ENCODE data around the gene GALNT5.
A peak's percentile ranks its signal among the peaks of the same experiment; 100 is the strongest.

GALNT5 gene

GRCh38 chr2:157319795-157320194, 62.3 kb downstream of the GALNT5 start:
- no peak for TF ChIP-seq POLR2A (IDR thresholded peaks at IDR 0.05; ENCODE audit: low read depth, low read length)
- TF ChIP-seq POLR2AphosphoS5 (IDR thresholded peaks at IDR 0.05; ENCODE audit: low read depth, low read length), result no peak
- TF ChIP-seq TAF1 (IDR thresholded peaks at IDR 0.05; ENCODE audit: borderline replicate concordance, low read depth, low read length), result no peak
- FAIRE-seq, result no peak

DNA sequence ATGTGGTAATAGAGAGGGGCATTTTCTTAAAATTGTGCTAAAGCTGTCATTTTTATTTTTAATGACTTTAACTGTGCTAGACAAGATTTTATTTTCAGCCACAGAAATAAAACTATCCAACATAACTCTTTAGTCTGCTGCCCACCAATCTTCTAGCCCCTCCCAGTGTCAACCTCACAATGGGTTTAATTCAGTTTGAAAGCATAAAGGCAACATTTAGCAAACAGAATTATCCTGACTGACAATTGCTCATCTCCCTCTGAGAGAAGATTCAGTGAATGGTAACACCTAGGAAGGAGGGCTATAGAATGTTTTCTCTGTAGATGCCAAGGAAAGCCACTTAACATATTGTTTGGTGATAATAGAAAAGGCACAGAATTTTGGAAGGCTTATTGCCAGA, 62.9 kb downstream of the GALNT5 start:
- TF ChIP-seq TAF1 (IDR thresholded peaks at IDR 0.05; ENCODE audit: borderline replicate concordance, low read depth, low read length) (no peak), POLR2AphosphoS5 (IDR thresholded peaks at IDR 0.05; ENCODE audit: low read depth, low read length) (no peak)
- DNase-seq (ENCODE audit: insufficient read length), result no peak
- no peak for FAIRE-seq

More at GRCh38 chr2:157319795-157320194, 62.3 kb downstream of the GALNT5 start:
- no peak for DNase-seq (ENCODE audit: insufficient read length)

DNA sequence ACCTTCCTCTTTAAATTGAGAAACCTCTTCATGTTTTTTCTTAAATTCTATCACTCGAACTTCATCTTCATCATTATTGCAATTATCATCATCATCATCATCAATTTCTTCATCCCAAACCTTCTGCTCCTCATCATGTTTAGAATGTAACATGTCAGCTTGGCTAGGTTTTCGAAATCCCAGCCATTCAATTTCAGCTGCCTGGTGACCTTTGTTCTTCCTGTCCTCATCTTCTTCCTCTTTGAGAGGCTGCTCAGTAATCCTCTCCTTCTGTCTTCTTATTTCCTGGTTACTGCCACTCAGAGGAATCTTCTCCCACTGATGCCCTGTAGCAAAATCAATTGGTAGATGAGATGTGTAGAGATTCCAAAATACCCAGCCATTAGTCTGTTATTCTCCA, 64.0 kb downstream of the GALNT5 start:
- DNase-seq (ENCODE audit: insufficient read length), result no peak
- FAIRE-seq, result peak; percentile 9
- TF ChIP-seq POLR2A (IDR thresholded peaks at IDR 0.05; ENCODE audit: low read depth, low read length), result no peak
- no peak for TF ChIP-seq POLR2AphosphoS5 (IDR thresholded peaks at IDR 0.05; ENCODE audit: low read depth, low read length)
- TF ChIP-seq TAF1 (IDR thresholded peaks at IDR 0.05; ENCODE audit: borderline replicate concordance, low read depth, low read length), result no peak

GRCh38 chr2:157322432-157322831, 64.9 kb downstream of the GALNT5 start:
- FAIRE-seq, result no peak
- no peak for TF ChIP-seq POLR2A (IDR thresholded peaks at IDR 0.05; ENCODE audit: low read depth, low read length)
- TF ChIP-seq TAF1 (IDR thresholded peaks at IDR 0.05; ENCODE audit: borderline replicate concordance, low read depth, low read length), result no peak
- TF ChIP-seq POLR2AphosphoS5 (IDR thresholded peaks at IDR 0.05; ENCODE audit: low read depth, low read length), result no peak
- DNase-seq (ENCODE audit: insufficient read length), result no peak

DNA sequence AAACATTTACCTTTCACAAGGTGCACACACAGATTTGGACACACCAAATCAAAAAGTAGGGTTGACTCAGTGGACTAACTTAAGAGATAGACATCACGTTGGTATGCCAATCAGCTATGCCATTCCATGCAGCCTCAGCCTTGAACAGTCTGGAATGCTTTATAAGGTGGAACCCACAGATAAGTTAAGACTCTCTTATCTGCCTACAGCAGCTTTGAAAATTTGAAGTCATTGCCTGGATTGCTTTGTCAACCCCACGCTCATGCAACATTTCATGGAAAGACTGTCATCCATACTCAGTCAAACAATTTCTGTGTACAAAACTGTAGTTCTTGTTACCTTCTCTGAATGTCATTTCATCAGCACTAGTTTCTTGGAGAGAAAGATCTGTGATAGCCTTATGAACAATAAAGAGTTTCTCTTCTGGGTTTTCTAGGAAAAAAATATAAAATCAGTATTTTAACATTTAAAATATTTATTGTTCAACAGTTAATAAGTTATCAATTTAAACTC, 66.9 kb downstream of the GALNT5 start:
- FAIRE-seq (no peak), DNase-seq (ENCODE audit: insufficient read length) (no peak)
- TF ChIP-seq TAF1 (IDR thresholded peaks at IDR 0.05; ENCODE audit: borderline replicate concordance, low read depth, low read length) (no peak), POLR2A (IDR thresholded peaks at IDR 0.05; ENCODE audit: low read depth, low read length) (no peak), POLR2AphosphoS5 (IDR thresholded peaks at IDR 0.05; ENCODE audit: low read depth, low read length) (no peak)

DNA sequence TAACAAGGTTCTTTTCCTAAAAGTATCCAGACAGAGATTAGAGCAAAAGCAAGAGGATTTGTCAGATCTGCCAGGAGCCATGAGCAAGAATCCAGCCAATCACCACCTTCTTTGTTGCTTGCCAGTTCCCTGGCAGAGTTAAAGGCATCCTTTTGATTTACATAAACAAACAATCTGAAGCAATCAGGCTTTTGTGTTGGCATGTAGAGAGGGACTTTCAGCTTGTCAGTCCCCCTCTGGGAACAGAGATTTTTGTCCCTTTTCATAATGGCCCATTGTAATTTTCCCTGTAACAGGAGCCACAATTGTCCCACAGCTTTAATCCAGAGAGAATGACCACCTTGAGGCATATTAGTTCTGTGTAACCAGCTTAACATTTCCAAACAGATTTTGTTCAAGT, 68.3 kb downstream of the GALNT5 start, which contains the start of gene ERMN:
TSS of gene ERMN (minus strand) at position 39 of the 400 bp plus-strand sequence. CDS start 182 bp downstream, outside the sequence.
- DNase-seq (ENCODE audit: insufficient read length), result no peak

DNA sequence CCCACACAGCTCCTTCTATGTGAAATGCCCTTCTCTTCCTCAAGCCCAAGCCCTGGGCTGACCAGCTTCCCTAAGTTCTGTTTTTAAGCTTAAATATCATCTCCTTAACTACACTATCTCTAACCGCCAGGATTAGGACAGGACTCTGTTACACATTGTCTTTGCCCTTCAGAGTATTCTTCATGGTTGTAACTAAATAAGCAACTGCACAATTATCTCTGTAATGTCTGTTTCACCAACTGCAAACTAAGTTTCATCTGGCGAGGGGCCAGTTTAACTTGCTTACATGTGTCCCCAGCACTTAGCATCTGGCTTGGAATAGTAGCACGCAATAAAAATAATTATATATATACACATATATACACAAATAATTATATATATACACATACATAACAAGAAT, 69.2 kb downstream of the GALNT5 start:
- FAIRE-seq (peak; percentile 24), DNase-seq (ENCODE audit: insufficient read length) (no peak)

More for the DNA sequence above, 68.3 kb downstream of the GALNT5 start, which contains the start of gene ERMN:
- TF ChIP-seq POLR2AphosphoS5 (IDR thresholded peaks at IDR 0.05; ENCODE audit: low read depth, low read length), result no peak
- TF ChIP-seq POLR2A (IDR thresholded peaks at IDR 0.05; ENCODE audit: low read depth, low read length), result no peak
- no peak for TF ChIP-seq TAF1 (IDR thresholded peaks at IDR 0.05; ENCODE audit: borderline replicate concordance, low read depth, low read length)
- peak; percentile 9 for FAIRE-seq

GRCh38 chr2:157327200-157327599, 69.7 kb downstream of the GALNT5 start:
- DNase-seq (ENCODE audit: insufficient read length), result no peak
- TF ChIP-seq POLR2AphosphoS5 (IDR thresholded peaks at IDR 0.05; ENCODE audit: low read depth, low read length) (no peak), POLR2A (IDR thresholded peaks at IDR 0.05; ENCODE audit: low read depth, low read length) (no peak), TAF1 (IDR thresholded peaks at IDR 0.05; ENCODE audit: borderline replicate concordance, low read depth, low read length) (no peak)
- no peak for FAIRE-seq

More for the DNA sequence above, 69.2 kb downstream of the GALNT5 start:
- no peak for TF ChIP-seq POLR2AphosphoS5 (IDR thresholded peaks at IDR 0.05; ENCODE audit: low read depth, low read length)
- no peak for TF ChIP-seq TAF1 (IDR thresholded peaks at IDR 0.05; ENCODE audit: borderline replicate concordance, low read depth, low read length)
- TF ChIP-seq POLR2A (IDR thresholded peaks at IDR 0.05; ENCODE audit: low read depth, low read length), result no peak

GRCh38 chr2:157327621-157328500, 70.4 kb downstream of the GALNT5 start:
- DNase-seq (ENCODE audit: insufficient read length), result peak; percentile 48
- peak; percentile 84 for FAIRE-seq
- TF ChIP-seq POLR2AphosphoS5 (IDR thresholded peaks at IDR 0.05; ENCODE audit: low read depth, low read length), result no peak
- TF ChIP-seq TAF1 (IDR thresholded peaks at IDR 0.05; ENCODE audit: borderline replicate concordance, low read depth, low read length), result no peak
- no peak for TF ChIP-seq POLR2A (IDR thresholded peaks at IDR 0.05; ENCODE audit: low read depth, low read length)

DNA sequence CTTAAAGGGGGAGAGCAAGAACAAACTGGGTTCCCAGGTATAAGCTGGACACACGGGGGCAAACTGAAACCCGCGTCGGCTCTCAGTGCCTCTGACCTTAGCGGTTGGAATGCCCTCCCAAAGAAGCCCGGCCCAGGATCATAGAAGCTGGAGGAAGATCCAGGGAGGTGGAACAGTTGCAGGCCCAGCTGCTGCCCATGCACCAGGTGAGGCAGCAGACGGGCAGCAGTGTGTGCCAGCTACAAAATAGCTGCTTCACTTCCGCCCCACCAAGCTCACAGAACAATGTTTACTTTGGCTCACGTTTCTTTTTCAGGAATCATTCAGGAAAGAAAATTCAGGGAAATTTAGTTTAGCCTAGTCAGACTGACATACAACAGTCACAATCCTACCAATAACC, 72.0 kb downstream of the GALNT5 start:
- no peak for DNase-seq (ENCODE audit: insufficient read length)
- TF ChIP-seq POLR2AphosphoS5 (IDR thresholded peaks at IDR 0.05; ENCODE audit: low read depth, low read length) (no peak), POLR2A (IDR thresholded peaks at IDR 0.05; ENCODE audit: low read depth, low read length) (no peak), TAF1 (IDR thresholded peaks at IDR 0.05; ENCODE audit: borderline replicate concordance, low read depth, low read length) (no peak)
- no peak for FAIRE-seq

- FAIRE-seq, result no peak
- TF ChIP-seq POLR2A (IDR thresholded peaks at IDR 0.05; ENCODE audit: low read depth, low read length), result no peak
- TF ChIP-seq POLR2AphosphoS5 (IDR thresholded peaks at IDR 0.05; ENCODE audit: low read depth, low read length), result no peak
- TF ChIP-seq TAF1 (IDR thresholded peaks at IDR 0.05; ENCODE audit: borderline replicate concordance, low read depth, low read length), result no peak
- DNase-seq (ENCODE audit: insufficient read length), result no peak
These were observed 76.0 kb downstream of the GALNT5 start for GRCh38 chr2:157333304-157334047.
